ENCODE measurements around the gene PIRT.

- TF ChIP-seq MYC (IDR thresholded peaks at IDR 0.05; ENCODE audit: borderline replicate concordance, low read length), result no peak
- TF ChIP-seq USF2 (IDR thresholded peaks at IDR 0.05), result no peak
- TF ChIP-seq POLR2A (IDR thresholded peaks at IDR 0.05; ENCODE audit: low read length), result no peak
- TF ChIP-seq PHF8 (IDR thresholded peaks at IDR 0.05; ENCODE audit: borderline replicate concordance, low read depth), result no peak
- TF ChIP-seq, protein P1, sequence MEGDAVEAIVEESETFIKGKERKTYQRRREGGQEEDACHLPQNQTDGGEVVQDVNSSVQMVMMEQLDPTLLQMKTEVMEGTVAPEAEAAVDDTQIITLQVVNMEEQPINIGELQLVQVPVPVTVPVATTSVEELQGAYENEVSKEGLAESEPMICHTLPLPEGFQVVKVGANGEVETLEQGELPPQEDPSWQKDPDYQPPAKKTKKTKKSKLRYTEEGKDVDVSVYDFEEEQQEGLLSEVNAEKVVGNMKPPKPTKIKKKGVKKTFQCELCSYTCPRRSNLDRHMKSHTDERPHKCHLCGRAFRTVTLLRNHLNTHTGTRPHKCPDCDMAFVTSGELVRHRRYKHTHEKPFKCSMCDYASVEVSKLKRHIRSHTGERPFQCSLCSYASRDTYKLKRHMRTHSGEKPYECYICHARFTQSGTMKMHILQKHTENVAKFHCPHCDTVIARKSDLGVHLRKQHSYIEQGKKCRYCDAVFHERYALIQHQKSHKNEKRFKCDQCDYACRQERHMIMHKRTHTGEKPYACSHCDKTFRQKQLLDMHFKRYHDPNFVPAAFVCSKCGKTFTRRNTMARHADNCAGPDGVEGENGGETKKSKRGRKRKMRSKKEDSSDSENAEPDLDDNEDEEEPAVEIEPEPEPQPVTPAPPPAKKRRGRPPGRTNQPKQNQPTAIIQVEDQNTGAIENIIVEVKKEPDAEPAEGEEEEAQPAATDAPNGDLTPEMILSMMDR (IDR thresholded peaks at IDR 0.05), result no peak
Observed at GRCh38 chr17:10799407-10799806, 38.5 kb downstream of the PIRT start.
